Measurements from ENCODE around the gene ATP6V0B.
A peak's percentile ranks its signal among the peaks of the same experiment; 100 is the strongest.

Gene ATP6V0B

GRCh38 chr1:43969746-43970466 is 4.9 kb upstream of the ATP6V0B start, which contains the start of gene DPH2:
Gene DPH2, plus strand, starts transcription at chr1:43970010. Its CDS starts 166 bp downstream, at chr1:43970176.
- peak; percentile 94 for DNase-seq (ENCODE audit: low read depth)

- no peak for DNase-seq (ENCODE audit: low read depth)
These were observed 4.3 kb upstream of the ATP6V0B start for GRCh38 chr1:43970502-43970901.

GRCh38 chr1:43970911-43971310 is 3.8 kb upstream of the ATP6V0B start:
- DNase-seq (ENCODE audit: low read depth) = no peak

GRCh38 chr1:43971336-43971980 is 3.3 kb upstream of the ATP6V0B start:
- no peak for DNase-seq (ENCODE audit: low read depth)

- no peak for DNase-seq (ENCODE audit: low read depth)
These were observed 748 bp upstream of the ATP6V0B start for GRCh38 chr1:43973981-43974442.

- DNase-seq (ENCODE audit: low read depth) = peak; percentile 18
These were observed 645 bp downstream of the ATP6V0B start for GRCh38 chr1:43975249-43975961.

- DNase-seq (ENCODE audit: low read depth) = no peak
These were observed 1.3 kb downstream of the ATP6V0B start for GRCh38 chr1:43976045-43976444.

- DNase-seq (ENCODE audit: low read depth) = no peak
These were observed 2.1 kb downstream of the ATP6V0B start for GRCh38 chr1:43976890-43977289.

- DNase-seq (ENCODE audit: low read depth) = no peak
These were observed 2.9 kb downstream of the ATP6V0B start for GRCh38 chr1:43977376-43978263.

GRCh38 chr1:43978264-43978550 is 3.4 kb downstream of the ATP6V0B start:
- DNase-seq (ENCODE audit: low read depth) = no peak

- DNase-seq (ENCODE audit: low read depth) = no peak
These were observed 3.9 kb downstream of the ATP6V0B start, which contains the start of gene B4GALT2 for GRCh38 chr1:43978551-43979260. Gene B4GALT2, plus strand, starts transcription at chr1:43979210. Its CDS starts 1,951 bp downstream, at chr1:43981161.

GRCh38 chr1:43979261-43979527 is 4.4 kb downstream of the ATP6V0B start:
- DNase-seq (ENCODE audit: low read depth) = no peak

GRCh38 chr1:43979528-43980254 is 4.9 kb downstream of the ATP6V0B start:
- DNase-seq (ENCODE audit: low read depth) = no peak

GRCh38 chr1:43980255-43981134 is 5.7 kb downstream of the ATP6V0B start:
- DNase-seq (ENCODE audit: low read depth) = no peak

GRCh38 chr1:43981135-43981491 is 6.4 kb downstream of the ATP6V0B start:
- no peak for DNase-seq (ENCODE audit: low read depth)

- DNase-seq (ENCODE audit: low read depth) = no peak
These were observed 6.9 kb downstream of the ATP6V0B start for GRCh38 chr1:43981636-43982035.

GRCh38 chr1:43982241-43982640 is 7.5 kb downstream of the ATP6V0B start:
- DNase-seq (ENCODE audit: low read depth) = no peak

- no peak for DNase-seq (ENCODE audit: low read depth)
These were observed 8.0 kb downstream of the ATP6V0B start for GRCh38 chr1:43982808-43983207.

- DNase-seq (ENCODE audit: low read depth) = no peak
These were observed 8.6 kb downstream of the ATP6V0B start for GRCh38 chr1:43983253-43983899.

Data from T-helper 22 cell (primary cell).